Prostate gland (tissue), 2 donors: ENCODE results near the gene ABCB1.

Experiments
- CTCF ChIP-seq, 4 experiments: fragments of 200-600 bp in 2 of 4; fragments of 450-650 bp in 2 of 4; sonication (generic) in 2 of 4; IDR thresholded peaks; 1 replicate in 3 of 4; 2 replicates in 1 of 4; pipeline ENCODE4 v1.5.1; 2016 to 2019; ENCODE audit warnings: antibody characterized with exemption in 4 of 4, mild to moderate bottlenecking in 2 of 4, moderate library complexity in 2 of 4
- POLR2A ChIP-seq: fragments of 450-650 bp; IDR thresholded peaks from one replicate; pipeline ENCODE4 v1.6.1; 2016; ENCODE audit warnings: antibody characterized with exemption, mild to moderate bottlenecking

DNA sequence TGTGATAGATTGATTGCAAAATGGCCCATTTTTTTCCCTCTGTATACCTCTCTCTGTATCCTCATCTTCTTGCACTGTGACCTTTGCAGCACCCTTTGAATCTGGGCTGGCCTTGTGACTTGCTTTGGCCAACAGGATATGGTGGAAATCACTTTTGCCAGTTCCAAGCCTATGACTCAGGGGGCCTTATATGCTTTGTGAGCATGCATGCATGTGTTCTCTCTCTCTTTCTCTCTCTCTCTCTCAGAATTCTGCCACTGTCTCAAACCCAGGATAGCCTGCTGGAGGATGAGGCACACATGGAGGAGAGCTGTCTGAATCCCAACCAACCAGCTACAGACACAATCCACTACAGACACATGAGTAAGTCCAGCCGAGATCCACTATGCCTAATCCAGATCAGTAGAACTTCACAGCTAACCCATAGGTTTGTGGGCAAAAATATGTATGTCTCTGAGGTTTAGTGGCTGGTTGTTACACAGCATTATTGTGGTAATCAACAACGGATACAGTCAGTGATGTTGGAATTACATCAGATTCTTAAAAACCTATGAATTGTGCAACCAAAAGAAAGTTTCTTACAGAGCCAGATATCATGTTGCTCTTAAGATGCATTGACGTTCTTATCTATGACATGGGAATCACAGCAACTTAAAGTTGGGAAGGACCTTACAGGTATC, 83.4 kb downstream of the ABCB1 start:
- TF ChIP-seq CTCF (IDR thresholded peaks at IDR 0.05) = no peak
- TF ChIP-seq POLR2A = no peak
